GM21825 (cell line): ENCODE measurements around the gene FGFBP1.
"Not testable (repeated sequence)": the region's sequence is repeated elsewhere in the genome, so short reads cannot be mapped to it uniquely, and the experiment has no call there.

Experiments used
- ATAC-seq: cut with Tn5 transposase; IDR thresholded peaks from one replicate; pipeline ENCODE4 v1.9.1; 2021; ENCODE audit warnings: mild to moderate bottlenecking, moderate library complexity; ENCODE audit not compliant: unreplicated experiment

The FGFBP1 gene

GRCh38 chr4:15947684-15948083, 9.1 kb upstream of the FGFBP1 start:
- no peak for ATAC-seq

DNA sequence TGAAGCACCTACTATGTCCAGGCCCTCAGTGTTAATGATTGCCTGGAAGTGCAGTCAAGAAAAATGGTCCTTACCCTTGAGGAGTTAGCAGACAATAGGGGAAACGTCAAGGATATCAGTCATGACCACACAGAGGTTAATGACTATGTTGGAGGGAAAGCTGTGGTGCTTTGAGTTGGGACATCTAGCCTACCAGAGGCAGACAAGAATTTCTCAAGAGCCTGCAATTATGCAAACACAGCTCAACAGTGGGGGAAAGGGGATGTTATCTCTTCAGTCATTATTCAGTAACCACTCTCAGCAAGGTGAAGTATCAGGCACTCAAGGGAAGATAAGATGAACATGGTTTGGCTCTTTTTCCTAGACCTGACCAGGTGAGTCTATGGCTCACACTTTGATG, 7.0 kb upstream of the FGFBP1 start:
- ATAC-seq, result no peak

- ATAC-seq, result no peak
These were observed 6.4 kb upstream of the FGFBP1 start for GRCh38 chr4:15944895-15945294.

GRCh38 chr4:15942283-15942682, 3.7 kb upstream of the FGFBP1 start:
- no peak for ATAC-seq

GRCh38 chr4:15938182-15938581, 358 bp downstream of the FGFBP1 start:
- ATAC-seq, result no peak

- no peak for ATAC-seq
These were observed 2.0 kb downstream of the FGFBP1 start for GRCh38 chr4:15936495-15936894.

DNA sequence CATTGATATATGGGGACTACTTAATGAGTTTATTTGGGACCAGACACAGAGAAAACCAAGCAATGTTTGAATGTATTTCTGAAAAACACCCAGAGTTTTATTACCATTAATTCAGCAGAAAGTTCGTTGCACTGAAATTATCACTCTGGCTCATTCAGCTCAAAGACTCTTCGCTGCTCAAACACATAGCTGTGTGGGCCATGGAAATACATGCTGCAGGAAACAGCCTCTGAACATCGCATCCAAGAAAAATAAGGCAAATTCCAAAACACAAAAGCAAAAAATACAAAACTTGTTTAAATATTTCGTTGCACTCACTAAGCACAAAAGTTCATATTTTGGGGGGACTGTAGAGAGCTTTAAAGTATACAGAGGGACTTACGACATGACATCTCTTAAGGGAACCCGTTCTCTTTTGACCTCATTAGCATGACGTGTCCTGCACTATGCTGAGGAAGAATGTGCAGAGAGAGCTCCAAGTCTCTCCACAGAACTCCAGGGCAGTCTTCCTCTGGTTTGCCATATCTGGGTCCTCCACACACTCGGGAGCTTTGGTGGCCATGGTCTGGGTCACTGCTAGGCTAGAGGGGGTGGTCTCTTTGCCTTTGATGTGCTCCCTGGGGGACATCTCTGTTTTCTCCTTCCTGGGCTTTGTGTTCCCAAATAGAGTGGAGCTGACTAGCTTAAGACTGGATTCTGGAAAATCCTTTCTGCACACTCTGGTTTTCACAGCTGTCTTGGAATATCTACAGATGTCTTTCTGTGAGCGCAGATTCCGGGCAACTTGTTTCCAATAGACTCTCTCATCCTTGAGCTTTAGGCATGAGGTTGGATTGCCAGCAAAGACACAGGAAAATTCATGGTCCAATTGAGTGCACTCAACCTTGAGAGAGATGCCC, 2.8 kb downstream of the FGFBP1 start:
- no peak for ATAC-seq

DNA sequence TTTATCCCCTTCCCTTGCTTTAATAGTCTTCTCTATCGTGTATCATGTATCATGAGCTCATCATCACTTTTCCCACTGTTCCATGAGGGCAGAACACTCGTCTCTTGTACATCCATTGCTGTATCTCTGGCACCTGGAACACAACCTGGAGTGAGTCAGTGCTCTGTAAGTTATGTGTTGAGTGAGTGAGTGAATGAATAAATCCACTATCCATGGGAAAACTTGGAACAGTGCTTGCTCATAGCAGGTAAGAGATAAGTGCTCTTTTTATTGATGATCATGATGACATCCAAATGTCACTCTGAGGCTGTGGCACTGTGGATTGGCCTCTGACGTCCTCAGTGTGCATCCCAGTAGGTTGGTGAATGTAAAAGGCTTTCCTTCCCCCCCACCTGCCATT, 4.3 kb downstream of the FGFBP1 start:
- no peak for ATAC-seq

- ATAC-seq, result no peak
These were observed 6.9 kb downstream of the FGFBP1 start for GRCh38 chr4:15931451-15932210.

DNA sequence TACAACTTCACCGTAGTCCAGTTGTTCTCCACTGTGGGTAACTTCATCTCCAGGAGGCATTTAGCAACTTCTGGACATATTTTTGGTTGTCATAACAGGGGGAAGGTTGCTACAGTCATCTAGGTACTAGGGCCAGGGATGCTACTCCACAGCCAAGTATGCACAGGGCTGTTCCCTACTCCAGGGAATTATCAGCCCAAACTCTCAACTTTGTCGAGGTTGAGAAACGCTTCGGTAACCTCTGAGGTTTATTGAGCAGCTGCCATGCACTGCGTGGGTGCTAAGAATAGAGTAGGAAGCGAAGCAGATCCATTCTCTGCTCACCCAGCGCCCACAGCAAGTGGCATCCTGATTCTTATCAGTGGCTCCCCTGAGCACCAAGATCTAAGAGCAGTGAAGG, 8.2 kb downstream of the FGFBP1 start:
- ATAC-seq, result no peak

- ATAC-seq, result no peak
These were observed 9.0 kb downstream of the FGFBP1 start for GRCh38 chr4:15929540-15929939.

DNA sequence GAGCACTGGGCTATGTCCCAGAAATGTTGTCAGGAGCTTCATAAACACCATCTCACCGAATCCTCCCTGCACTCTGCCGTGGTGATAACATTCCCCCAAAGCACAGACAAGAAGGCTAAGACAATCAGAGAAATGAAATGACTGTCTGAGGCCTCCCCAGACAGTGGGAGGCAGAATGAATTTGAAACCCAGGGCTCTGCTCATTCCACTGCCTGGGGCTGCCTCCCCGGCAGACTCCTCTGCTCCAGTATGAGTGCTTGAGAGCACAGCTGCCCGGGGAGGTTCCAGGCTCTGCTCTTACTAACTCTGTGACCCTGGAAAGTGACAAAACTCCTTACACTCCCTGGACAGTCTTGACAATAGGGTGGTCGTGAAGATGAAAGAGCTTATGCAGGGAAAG, 9.7 kb downstream of the FGFBP1 start:
- ATAC-seq, result no peak

GRCh38 chr4:15926486-15926885, 12.1 kb downstream of the FGFBP1 start:
- ATAC-seq, result no peak

DNA sequence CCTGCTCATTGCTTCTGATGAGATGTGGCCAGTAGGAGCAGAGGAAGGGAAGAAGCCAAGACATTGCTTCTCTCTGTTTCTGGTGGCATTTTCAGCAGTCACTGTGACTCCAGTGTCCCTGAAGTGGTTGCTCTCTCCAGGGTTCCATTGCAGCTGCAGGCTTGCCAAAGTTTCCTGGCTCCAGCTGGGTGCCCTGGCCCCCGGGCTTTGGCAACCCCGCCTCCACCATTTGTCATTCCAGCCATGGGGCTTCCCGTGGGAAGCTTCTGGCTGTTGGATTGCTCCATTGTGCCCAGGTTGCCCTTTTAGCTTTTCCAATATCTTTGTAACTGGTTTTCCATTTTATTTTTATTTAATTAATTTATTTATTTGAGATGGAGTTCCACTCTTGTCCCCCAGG, 12.7 kb downstream of the FGFBP1 start:
- no peak for ATAC-seq

- ATAC-seq, result no peak
These were observed 17.0 kb downstream of the FGFBP1 start for GRCh38 chr4:15921592-15921932.

DNA sequence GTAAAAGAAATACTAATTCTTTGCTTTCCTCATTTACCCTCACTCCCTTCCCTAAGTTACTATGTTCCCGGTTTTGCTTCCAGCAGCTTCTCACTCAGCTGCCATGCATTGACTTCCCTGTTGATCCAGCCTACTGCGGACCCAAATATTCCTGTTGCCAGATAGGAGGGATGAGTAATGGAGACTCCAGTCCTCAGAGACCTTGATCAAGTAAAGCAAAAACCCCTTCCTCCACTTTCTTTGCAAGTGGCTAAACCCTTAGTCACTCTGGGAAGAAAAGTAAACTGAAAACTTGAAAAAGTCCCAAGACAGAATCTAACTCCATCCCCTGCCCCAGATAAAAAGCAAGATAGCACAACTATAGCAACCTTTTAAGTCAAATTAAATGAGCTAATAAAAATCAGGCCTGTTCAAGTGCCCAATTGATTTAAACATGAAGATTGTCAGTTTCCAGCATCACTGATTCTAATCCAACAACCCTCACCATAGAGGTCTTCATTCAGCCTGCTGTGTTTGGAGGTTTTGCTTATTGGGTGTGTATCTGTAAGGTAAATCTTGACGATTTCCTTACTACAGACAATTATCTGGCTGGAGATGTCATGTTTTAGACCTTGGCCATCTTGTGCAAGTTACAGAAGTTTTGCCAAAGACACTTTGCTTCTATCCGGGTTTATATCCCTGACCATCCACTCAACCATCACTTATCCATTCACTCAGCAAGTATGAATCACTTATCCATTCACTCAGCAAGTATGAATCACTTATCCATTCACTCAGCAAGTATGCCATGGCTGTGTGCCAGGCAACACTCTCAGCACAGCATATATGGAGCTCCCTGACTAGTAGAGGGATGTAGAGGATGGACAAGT, 17.6 kb downstream of the FGFBP1 start:
- ATAC-seq, result no peak

DNA sequence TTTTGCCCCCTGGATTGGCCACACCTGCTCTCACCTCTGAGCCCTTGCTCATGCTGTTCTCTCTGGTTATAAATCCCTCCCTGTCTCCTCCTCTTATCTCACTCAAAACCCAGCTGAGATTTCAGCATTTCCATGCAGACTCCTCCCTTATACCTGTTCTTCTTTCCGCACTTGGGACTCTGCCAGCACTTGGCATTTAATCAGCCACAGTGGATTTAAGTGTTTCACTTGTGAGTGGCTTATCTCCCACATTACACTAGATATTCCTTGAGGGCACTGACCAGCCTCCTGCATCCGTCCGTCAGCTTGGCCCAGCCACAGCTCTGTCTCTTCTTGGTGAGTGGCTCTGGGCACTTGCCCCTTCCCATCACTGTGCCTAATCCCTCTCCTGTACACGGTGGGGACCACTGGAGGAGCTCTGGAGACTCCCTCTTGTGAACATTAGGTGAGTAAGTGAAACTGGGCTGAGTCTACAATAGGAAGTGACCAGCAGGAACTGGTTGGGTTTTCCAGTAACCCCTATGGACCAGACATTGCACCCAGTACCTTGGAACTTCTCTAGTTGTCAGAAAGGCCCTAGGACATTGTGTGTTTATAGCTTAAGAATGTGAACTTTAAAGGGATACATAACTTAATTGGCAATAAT, 19.9 kb downstream of the FGFBP1 start:
- ATAC-seq, result no peak

DNA sequence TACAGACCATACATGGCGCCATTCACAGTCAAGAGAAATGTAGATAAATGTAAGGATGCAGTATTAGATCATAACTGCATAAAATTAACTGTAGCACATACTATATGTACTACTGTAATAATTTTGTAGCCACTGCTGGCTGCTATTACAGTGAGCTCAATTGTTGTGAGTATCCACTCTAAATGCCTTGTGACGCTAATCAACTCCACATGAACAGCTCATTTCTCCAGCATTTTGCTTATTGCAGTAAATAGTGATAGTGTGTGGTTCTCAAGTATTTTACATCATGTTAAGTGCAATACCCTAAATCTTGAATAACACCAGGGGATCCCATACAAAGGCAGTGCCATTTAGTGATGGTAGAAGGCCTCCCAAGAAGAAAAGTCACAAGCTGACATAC, 21.2 kb downstream of the FGFBP1 start:
- ATAC-seq, result no peak

GRCh38 chr4:15916358-15916757, 22.2 kb downstream of the FGFBP1 start:
- not testable (repeated sequence) for ATAC-seq

- ATAC-seq, result no peak
These were observed 23.8 kb downstream of the FGFBP1 start for GRCh38 chr4:15914736-15915135.

GRCh38 chr4:15914291-15914690, 24.2 kb downstream of the FGFBP1 start:
- ATAC-seq, result no peak
